DMS114 treated with DMSO at 0.1 percent for 48 hours (cell line): ENCODE results near the gene ASTN2.

Experiments
- DNase-seq: peaks from one replicate; lab custom pipeline; 2025; ENCODE audit not compliant: unreplicated experiment; lab: John Stamatoyannopoulos, UW

The ASTN2 gene

GRCh38 chr9:116646661-116647514 is 768.0 kb downstream of the ASTN2 start:
- peak; percentile 17 for DNase-seq

GRCh38 chr9:116644091-116644688 is 770.7 kb downstream of the ASTN2 start:
- no peak for DNase-seq

- no peak for DNase-seq
Observed at GRCh38 chr9:116643691-116644090, 771.2 kb downstream of the ASTN2 start.

GRCh38 chr9:116641292-116642059 is 773.4 kb downstream of the ASTN2 start:
- DNase-seq, result no peak

GRCh38 chr9:116639251-116639741 is 775.6 kb downstream of the ASTN2 start:
- no peak for DNase-seq

GRCh38 chr9:116635908-116636307 is 778.9 kb downstream of the ASTN2 start:
- DNase-seq, result no peak

- no peak for DNase-seq
Observed at GRCh38 chr9:116632990-116633838, 781.6 kb downstream of the ASTN2 start.

GRCh38 chr9:116629634-116630033 is 785.2 kb downstream of the ASTN2 start:
- no peak for DNase-seq

- no peak for DNase-seq
Observed at GRCh38 chr9:116628716-116629115, 786.1 kb downstream of the ASTN2 start.

GRCh38 chr9:116627433-116627832 is 787.4 kb downstream of the ASTN2 start:
- no peak for DNase-seq

- DNase-seq, result no peak
Observed at GRCh38 chr9:116626762-116627161, 788.1 kb downstream of the ASTN2 start.

GRCh38 chr9:116623715-116624114 is 791.1 kb downstream of the ASTN2 start:
- DNase-seq, result no peak

GRCh38 chr9:116617389-116617788 is 797.5 kb downstream of the ASTN2 start:
- DNase-seq, result no peak

- no peak for DNase-seq
Observed at GRCh38 chr9:116616304-116616914, 798.4 kb downstream of the ASTN2 start.

GRCh38 chr9:116608064-116608463 is 806.8 kb downstream of the ASTN2 start:
- DNase-seq, result no peak

GRCh38 chr9:116605904-116606341 is 808.9 kb downstream of the ASTN2 start:
- no peak for DNase-seq

GRCh38 chr9:116605060-116605459 is 809.8 kb downstream of the ASTN2 start:
- no peak for DNase-seq

GRCh38 chr9:116604251-116604650 is 810.6 kb downstream of the ASTN2 start:
- no peak for DNase-seq

- DNase-seq, result no peak
Observed at GRCh38 chr9:116599342-116599884, 815.4 kb downstream of the ASTN2 start.

- no peak for DNase-seq
Observed at GRCh38 chr9:116596646-116597045, 818.2 kb downstream of the ASTN2 start.
